ENCODE data around the gene MUSTN1. TPM values are rescaled to one million over a fixed set of nuclear protein-coding genes. Genes with fewer than 3 reads are reported as not detected.
A peak's percentile ranks its signal among the peaks of the same experiment; 100 is the strongest.

The MUSTN1 gene
- total and polyA plus RNA-seq, 2 of the 13 experiments (the other 11 are each of a cell fraction or from before 2014, with no cell fraction given) = 0.84 to 1.4 TPM

DNA sequence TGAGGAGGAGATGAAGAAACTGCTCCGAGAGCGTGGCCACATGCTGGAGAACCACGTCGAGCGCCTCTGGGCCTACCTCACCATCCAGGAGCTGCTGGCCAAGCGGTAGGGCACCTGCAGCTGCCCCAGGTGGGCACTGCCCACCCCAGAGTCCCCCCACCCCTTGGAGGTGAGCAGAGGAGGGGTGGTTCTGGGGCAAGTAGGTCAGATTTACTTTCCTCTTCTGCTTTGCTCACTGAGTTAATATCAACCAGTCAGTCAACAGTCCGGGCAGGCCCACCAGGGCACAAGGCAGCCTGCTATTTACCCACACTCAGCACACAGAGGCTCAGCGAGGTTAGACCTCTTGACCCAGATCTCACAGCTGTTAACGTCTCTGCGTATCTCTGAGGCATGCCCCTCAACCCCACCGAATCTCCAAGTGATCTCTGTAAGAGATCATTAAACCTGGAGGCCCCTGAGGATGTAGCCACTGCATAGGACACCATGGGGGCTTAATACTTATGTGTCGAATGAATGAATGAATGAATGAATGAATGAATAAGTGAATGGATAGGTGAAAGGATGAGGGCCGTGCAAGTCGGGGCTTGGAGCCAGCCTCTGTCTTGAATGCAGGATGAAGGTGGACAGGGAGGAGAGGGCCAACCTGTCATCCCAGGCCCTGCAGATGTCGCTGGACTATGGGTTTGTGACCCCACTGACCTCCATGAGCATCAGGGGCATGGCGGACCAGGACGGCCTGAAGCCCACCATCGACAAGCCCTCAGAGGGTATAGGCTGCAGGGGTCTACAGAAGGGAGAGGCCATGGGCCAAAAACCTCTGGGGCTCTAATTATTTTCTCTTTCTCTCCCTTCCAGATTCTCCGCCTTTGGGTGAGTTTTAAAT lies 48.2 kb downstream of the MUSTN1 start (continued):
- TF ChIP-seq, protein P1, sequence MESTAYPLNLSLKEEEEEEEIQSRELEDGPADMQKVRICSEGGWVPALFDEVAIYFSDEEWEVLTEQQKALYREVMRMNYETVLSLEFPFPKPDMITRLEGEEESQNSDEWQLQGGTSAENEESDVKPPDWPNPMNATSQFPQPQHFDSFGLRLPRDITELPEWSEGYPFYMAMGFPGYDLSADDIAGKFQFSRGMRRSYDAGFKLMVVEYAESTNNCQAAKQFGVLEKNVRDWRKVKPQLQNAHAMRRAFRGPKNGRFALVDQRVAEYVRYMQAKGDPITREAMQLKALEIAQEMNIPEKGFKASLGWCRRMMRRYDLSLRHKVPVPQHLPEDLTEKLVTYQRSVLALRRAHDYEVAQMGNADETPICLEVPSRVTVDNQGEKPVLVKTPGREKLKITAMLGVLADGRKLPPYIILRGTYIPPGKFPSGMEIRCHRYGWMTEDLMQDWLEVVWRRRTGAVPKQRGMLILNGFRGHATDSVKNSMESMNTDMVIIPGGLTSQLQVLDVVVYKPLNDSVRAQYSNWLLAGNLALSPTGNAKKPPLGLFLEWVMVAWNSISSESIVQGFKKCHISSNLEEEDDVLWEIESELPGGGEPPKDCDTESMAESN (CRISPR knock-in tag; conservative IDR thresholded peaks at IDR 0.05) = no peak
- TF ChIP-seq ATRX (CRISPR knock-in tag; IDR thresholded peaks at IDR 0.05; ENCODE audit: borderline replicate concordance) (no peak), MTA3 (CRISPR knock-in tag; IDR thresholded peaks at IDR 0.05) (no peak), MEIS1 (CRISPR knock-in tag; IDR thresholded peaks at IDR 0.05; ENCODE audit: borderline replicate concordance) (no peak; the same call in 1 of the 2 replicates), HNRNPH1 (optimal IDR thresholded peaks at IDR 0.05; ENCODE audit: low read depth, low read length) (no peak), ZNF782 (CRISPR knock-in tag; IDR thresholded peaks at IDR 0.05; ENCODE audit: borderline replicate concordance) (no peak), TBP (CRISPR knock-in tag; IDR thresholded peaks at IDR 0.05) (no peak), ZNF788 (CRISPR knock-in tag; IDR thresholded peaks at IDR 0.05; ENCODE audit: borderline replicate concordance) (peak; percentile 68; the same call in 1 of the 2 replicates), POLR2G (IDR thresholded peaks at IDR 0.05; ENCODE audit: low read depth, low read length) (no peak), ZNF367 (CRISPR knock-in tag; IDR thresholded peaks at IDR 0.05; ENCODE audit: borderline replicate concordance) (no peak)
- TF ChIP-seq, protein P2, sequence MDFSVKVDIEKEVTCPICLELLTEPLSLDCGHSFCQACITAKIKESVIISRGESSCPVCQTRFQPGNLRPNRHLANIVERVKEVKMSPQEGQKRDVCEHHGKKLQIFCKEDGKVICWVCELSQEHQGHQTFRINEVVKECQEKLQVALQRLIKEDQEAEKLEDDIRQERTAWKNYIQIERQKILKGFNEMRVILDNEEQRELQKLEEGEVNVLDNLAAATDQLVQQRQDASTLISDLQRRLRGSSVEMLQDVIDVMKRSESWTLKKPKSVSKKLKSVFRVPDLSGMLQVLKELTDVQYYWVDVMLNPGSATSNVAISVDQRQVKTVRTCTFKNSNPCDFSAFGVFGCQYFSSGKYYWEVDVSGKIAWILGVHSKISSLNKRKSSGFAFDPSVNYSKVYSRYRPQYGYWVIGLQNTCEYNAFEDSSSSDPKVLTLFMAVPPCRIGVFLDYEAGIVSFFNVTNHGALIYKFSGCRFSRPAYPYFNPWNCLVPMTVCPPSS (IDR thresholded peaks at IDR 0.05) = no peak
- TF ChIP-seq, protein P3, sequence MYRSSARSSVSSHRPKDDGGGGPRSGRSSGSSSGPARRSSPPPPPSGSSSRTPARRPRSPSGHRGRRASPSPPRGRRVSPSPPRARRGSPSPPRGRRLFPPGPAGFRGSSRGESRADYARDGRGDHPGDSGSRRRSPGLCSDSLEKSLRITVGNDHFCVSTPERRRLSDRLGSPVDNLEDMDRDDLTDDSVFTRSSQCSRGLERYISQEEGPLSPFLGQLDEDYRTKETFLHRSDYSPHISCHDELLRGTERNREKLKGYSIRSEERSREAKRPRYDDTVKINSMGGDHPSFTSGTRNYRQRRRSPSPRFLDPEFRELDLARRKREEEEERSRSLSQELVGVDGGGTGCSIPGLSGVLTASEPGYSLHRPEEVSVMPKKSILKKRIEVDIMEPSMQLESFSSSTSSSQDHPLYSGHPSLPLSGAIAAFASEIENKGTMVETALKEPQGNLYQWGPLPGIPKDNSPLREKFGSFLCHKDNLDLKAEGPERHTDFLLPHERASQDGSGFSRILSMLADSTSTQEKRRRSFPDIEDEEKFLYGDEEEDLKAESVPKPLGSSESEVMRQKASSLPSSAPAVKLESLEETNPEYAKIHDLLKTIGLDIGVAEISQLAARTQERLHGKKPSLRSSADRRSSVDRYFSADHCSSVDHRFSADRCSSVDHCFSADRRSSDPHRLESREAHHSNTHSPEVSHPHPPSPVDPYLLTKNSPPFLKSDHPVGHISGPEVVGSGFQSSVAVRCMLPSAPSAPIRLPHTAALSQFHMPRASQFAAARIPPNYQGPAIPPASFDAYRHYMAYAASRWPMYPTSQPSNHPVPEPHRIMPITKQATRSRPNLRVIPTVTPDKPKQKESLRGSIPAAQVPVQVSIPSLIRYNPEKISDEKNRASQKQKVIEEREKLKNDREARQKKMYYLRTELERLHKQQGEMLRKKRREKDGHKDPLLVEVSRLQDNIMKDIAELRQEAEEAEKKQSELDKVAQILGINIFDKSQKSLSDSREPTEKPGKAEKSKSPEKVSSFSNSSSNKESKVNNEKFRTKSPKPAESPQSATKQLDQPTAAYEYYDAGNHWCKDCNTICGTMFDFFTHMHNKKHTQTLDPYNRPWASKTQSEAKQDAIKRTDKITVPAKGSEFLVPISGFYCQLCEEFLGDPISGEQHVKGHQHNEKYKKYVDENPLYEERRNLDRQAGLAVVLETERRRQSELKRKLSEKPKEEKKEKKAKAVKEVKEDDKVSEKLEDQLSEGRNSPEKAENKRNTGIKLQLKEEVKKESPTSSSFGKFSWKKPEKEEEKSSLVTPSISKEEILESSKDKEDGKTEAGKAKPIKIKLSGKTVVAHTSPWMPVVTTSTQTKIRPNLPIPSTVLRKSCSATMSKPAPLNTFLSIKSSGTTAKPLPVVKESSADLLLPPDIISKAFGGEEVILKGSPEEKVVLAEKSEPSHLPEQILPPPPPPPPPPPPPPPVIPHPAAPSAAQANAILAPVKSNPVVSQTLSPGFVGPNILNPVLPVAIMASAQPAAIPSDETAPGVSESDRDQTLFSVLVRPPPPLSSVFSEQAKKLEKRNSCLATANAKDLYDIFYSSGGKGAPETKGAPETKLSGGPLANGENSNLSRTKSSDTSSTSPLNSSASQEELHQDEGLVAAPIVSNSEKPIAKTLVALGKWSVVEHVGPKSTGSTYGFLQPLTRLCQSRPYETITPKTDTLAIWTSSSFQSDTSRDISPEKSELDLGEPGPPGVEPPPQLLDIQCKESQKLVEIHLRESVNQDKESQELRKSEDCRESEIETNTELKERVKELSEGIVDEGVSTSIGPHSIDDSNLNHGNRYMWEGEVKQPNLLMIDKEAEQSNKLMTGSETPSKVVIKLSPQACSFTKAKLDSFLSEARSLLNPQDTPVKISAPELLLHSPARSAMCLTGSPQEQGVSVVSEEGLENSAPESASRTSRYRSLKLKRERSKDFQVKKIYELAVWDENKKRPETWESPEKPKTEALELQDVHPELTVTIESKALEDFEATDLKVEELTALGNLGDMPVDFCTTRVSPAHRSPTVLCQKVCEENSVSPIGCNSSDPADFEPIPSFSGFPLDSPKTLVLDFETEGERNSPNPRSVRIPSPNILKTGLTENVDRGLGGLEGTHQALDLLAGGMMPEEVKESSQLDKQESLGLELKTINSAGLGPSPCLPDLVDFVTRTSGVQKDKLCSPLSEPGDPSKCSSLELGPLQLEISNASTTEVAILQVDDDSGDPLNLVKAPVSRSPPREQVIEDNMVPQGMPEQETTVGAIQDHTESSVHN (CRISPR knock-in tag; IDR thresholded peaks at IDR 0.05) = no peak
- TF ChIP-seq, protein P4, sequence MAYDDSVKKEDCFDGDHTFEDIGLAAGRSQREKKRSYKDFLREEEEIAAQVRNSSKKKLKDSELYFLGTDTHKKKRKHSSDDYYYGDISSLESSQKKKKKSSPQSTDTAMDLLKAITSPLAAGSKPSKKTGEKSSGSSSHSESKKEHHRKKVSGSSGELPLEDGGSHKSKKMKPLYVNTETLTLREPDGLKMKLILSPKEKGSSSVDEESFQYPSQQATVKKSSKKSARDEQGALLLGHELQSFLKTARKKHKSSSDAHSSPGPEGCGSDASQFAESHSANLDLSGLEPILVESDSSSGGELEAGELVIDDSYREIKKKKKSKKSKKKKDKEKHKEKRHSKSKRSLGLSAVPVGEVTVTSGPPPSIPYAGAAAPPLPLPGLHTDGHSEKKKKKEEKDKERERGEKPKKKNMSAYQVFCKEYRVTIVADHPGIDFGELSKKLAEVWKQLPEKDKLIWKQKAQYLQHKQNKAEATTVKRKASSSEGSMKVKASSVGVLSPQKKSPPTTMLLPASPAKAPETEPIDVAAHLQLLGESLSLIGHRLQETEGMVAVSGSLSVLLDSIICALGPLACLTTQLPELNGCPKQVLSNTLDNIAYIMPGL (CRISPR knock-in tag; IDR thresholded peaks at IDR 0.05; ENCODE audit: borderline replicate concordance in 1 of 2, low read depth in 1 of 2) = peak in 1 of 2 experiments; percentile 29; a peak in 1 of 4 replicates
